Measurements from ENCODE around the gene OPCML. TPM values are rescaled to one million over a fixed set of nuclear protein-coding genes. Genes with fewer than 3 reads are reported as not detected.

OPCML gene
- total RNA-seq, 2 experiments from 2014 or later, result not detected

- H3K27ac Mint-ChIP-seq, result no peak overlapping the region
- no peaks in the 10 kb centered on the region for H3K36me3 Mint-ChIP-seq (ENCODE audit: low read depth)
- no peaks in the 10 kb centered on the region for H3K4me1 Mint-ChIP-seq (ENCODE audit: low read depth)
- no peaks in the 10 kb centered on the region for H3K9me3 Mint-ChIP-seq (ENCODE audit: insufficient read depth)
- ATAC-seq (no peak), DNase-seq (no peak)
- no peak overlapping the region for H3K4me3 Mint-ChIP-seq
- no peaks in the 10 kb centered on the region for H3K27me3 Mint-ChIP-seq (ENCODE audit: low read depth)
- POLR2A ChIA-PET, result no interaction called here
- CTCF ChIA-PET, result no interaction called here
Observed at GRCh38 chr11:133326332-133326731, 206.0 kb downstream of the OPCML start.

- Mint-ChIP-seq H3K4me1 (ENCODE audit: low read depth) (no peaks in the 10 kb centered on the region), H3K27ac (no peak overlapping the region), H3K9me3 (ENCODE audit: insufficient read depth) (no peaks in the 10 kb centered on the region), H3K27me3 (ENCODE audit: low read depth) (no peaks in the 10 kb centered on the region), H3K4me3 (no peak overlapping the region), H3K36me3 (ENCODE audit: low read depth) (no peaks in the 10 kb centered on the region)
- ATAC-seq (no peak), DNase-seq (no peak)
- ChIA-PET CTCF (no interaction called here), POLR2A (no interaction called here)
Observed at GRCh38 chr11:133325711-133326110, 206.6 kb downstream of the OPCML start.

GRCh38 chr11:133323354-133323753 lies 208.9 kb downstream of the OPCML start:
- Mint-ChIP-seq H3K4me1 (ENCODE audit: low read depth) (no peaks in the 10 kb centered on the region), H3K4me3 (no peak overlapping the region), H3K27me3 (ENCODE audit: low read depth) (no peaks in the 10 kb centered on the region), H3K36me3 (ENCODE audit: low read depth) (no peaks in the 10 kb centered on the region), H3K9me3 (ENCODE audit: insufficient read depth) (no peaks in the 10 kb centered on the region), H3K27ac (no peak overlapping the region)
- POLR2A ChIA-PET, result no interaction called here
- ATAC-seq (no peak), DNase-seq (no peak)
- CTCF ChIA-PET, result no interaction called here

- DNase-seq (no peak), ATAC-seq (no peak)
- Mint-ChIP-seq H3K27me3 (ENCODE audit: low read depth) (no peaks in the 10 kb centered on the region), H3K4me1 (ENCODE audit: low read depth) (no peaks in the 10 kb centered on the region), H3K4me3 (no peak overlapping the region), H3K27ac (no peak overlapping the region), H3K36me3 (ENCODE audit: low read depth) (no peaks in the 10 kb centered on the region), H3K9me3 (ENCODE audit: insufficient read depth) (no peaks in the 10 kb centered on the region)
- POLR2A ChIA-PET, result no interaction called here
- CTCF ChIA-PET, result no interaction called here
Observed at GRCh38 chr11:133318221-133318620, 214.1 kb downstream of the OPCML start.

- Mint-ChIP-seq H3K4me3 (no peak overlapping the region), H3K27ac (no peak overlapping the region), H3K36me3 (ENCODE audit: low read depth) (no peaks in the 10 kb centered on the region), H3K9me3 (ENCODE audit: insufficient read depth) (no peaks in the 10 kb centered on the region), H3K4me1 (ENCODE audit: low read depth) (no peaks in the 10 kb centered on the region), H3K27me3 (ENCODE audit: low read depth) (no peaks in the 10 kb centered on the region)
- ChIA-PET POLR2A (no interaction called here), CTCF (no interaction called here)
- ATAC-seq (no peak), DNase-seq (no peak)
Observed at GRCh38 chr11:133311230-133311629, 221.1 kb downstream of the OPCML start.

- H3K9me3 Mint-ChIP-seq (ENCODE audit: insufficient read depth), result no peaks in the 10 kb centered on the region
- no peak overlapping the region for H3K4me3 Mint-ChIP-seq
- CTCF ChIA-PET, result no interaction called here
Observed at GRCh38 chr11:133306019-133306418, 226.3 kb downstream of the OPCML start.

GRCh38 chr11:133305208-133305956 lies 226.9 kb downstream of the OPCML start:
- ATAC-seq, result no peak
- Mint-ChIP-seq H3K27me3 (ENCODE audit: low read depth) (no peaks in the 10 kb centered on the region), H3K4me1 (ENCODE audit: low read depth) (no peaks in the 10 kb centered on the region), H3K27ac (no peak overlapping the region), H3K9me3 (ENCODE audit: insufficient read depth) (no peaks in the 10 kb centered on the region), H3K4me3 (no peak overlapping the region), H3K36me3 (ENCODE audit: low read depth) (no peaks in the 10 kb centered on the region)
- no peak for DNase-seq
- ChIA-PET POLR2A (no interaction called here), CTCF (no interaction called here)

More at GRCh38 chr11:133306019-133306418, 226.3 kb downstream of the OPCML start:
- no peaks in the 10 kb centered on the region for H3K4me1 Mint-ChIP-seq (ENCODE audit: low read depth)
- no peaks in the 10 kb centered on the region for H3K36me3 Mint-ChIP-seq (ENCODE audit: low read depth)
- no peaks in the 10 kb centered on the region for H3K27me3 Mint-ChIP-seq (ENCODE audit: low read depth)
- no peak overlapping the region for H3K27ac Mint-ChIP-seq
- ATAC-seq, result no peak
- POLR2A ChIA-PET, result no interaction called here
- no peak for DNase-seq

- Mint-ChIP-seq H3K36me3 (ENCODE audit: low read depth) (no peaks in the 10 kb centered on the region), H3K27me3 (ENCODE audit: low read depth) (no peaks in the 10 kb centered on the region), H3K4me1 (ENCODE audit: low read depth) (no peaks in the 10 kb centered on the region), H3K4me3 (no peak overlapping the region), H3K27ac (no peak overlapping the region), H3K9me3 (ENCODE audit: insufficient read depth) (no peaks in the 10 kb centered on the region)
- ChIA-PET CTCF (no interaction called here), POLR2A (no interaction called here)
- DNase-seq, result no peak
- no peak for ATAC-seq
Observed at GRCh38 chr11:133303262-133303661, 229.0 kb downstream of the OPCML start.

GRCh38 chr11:133302056-133302455 lies 230.2 kb downstream of the OPCML start:
- Mint-ChIP-seq H3K27me3 (ENCODE audit: low read depth) (no peaks in the 10 kb centered on the region), H3K27ac (no peak overlapping the region), H3K36me3 (ENCODE audit: low read depth) (no peaks in the 10 kb centered on the region), H3K4me3 (no peak overlapping the region), H3K4me1 (ENCODE audit: low read depth) (no peaks in the 10 kb centered on the region), H3K9me3 (ENCODE audit: insufficient read depth) (no peaks in the 10 kb centered on the region)
- CTCF ChIA-PET, result no interaction called here
- POLR2A ChIA-PET, result no interaction called here
- DNase-seq, result no peak
- no peak for ATAC-seq

- H3K27me3 Mint-ChIP-seq (ENCODE audit: low read depth), result no peaks in the 10 kb centered on the region
- no peaks in the 10 kb centered on the region for H3K9me3 Mint-ChIP-seq (ENCODE audit: insufficient read depth)
- DNase-seq (no peak), ATAC-seq (no peak)
- POLR2A ChIA-PET, result no interaction called here
- H3K36me3 Mint-ChIP-seq (ENCODE audit: low read depth), result no peaks in the 10 kb centered on the region
- no peak overlapping the region for H3K4me3 Mint-ChIP-seq
- no peak overlapping the region for H3K27ac Mint-ChIP-seq
- CTCF ChIA-PET, result no interaction called here
- H3K4me1 Mint-ChIP-seq (ENCODE audit: low read depth), result no peaks in the 10 kb centered on the region
Observed at GRCh38 chr11:133300666-133301065, 231.6 kb downstream of the OPCML start.

- POLR2A ChIA-PET, result no interaction called here
- no peak overlapping the region for H3K4me3 Mint-ChIP-seq
- no peaks in the 10 kb centered on the region for H3K4me1 Mint-ChIP-seq (ENCODE audit: low read depth)
- H3K36me3 Mint-ChIP-seq (ENCODE audit: low read depth), result no peaks in the 10 kb centered on the region
- ATAC-seq (no peak), DNase-seq (no peak)
- no peaks in the 10 kb centered on the region for H3K9me3 Mint-ChIP-seq (ENCODE audit: insufficient read depth)
- H3K27ac Mint-ChIP-seq, result no peak overlapping the region
- CTCF ChIA-PET, result no interaction called here
- no peaks in the 10 kb centered on the region for H3K27me3 Mint-ChIP-seq (ENCODE audit: low read depth)
Observed at GRCh38 chr11:133291780-133292179, 240.5 kb downstream of the OPCML start.

GRCh38 chr11:133285359-133285758 lies 246.9 kb downstream of the OPCML start:
- ChIA-PET CTCF (no interaction called here), POLR2A (no interaction called here)
- no peaks in the 10 kb centered on the region for H3K4me1 Mint-ChIP-seq (ENCODE audit: low read depth)
- H3K36me3 Mint-ChIP-seq (ENCODE audit: low read depth), result no peaks in the 10 kb centered on the region
- DNase-seq (no peak), ATAC-seq (no peak)
- no peaks in the 10 kb centered on the region for H3K27me3 Mint-ChIP-seq (ENCODE audit: low read depth)
- no peak overlapping the region for H3K4me3 Mint-ChIP-seq
- no peak overlapping the region for H3K27ac Mint-ChIP-seq
- H3K9me3 Mint-ChIP-seq (ENCODE audit: insufficient read depth), result no peaks in the 10 kb centered on the region

- ChIA-PET POLR2A (no interaction called here), CTCF (no interaction called here)
- H3K4me1 Mint-ChIP-seq (ENCODE audit: low read depth), result no peaks in the 10 kb centered on the region
- DNase-seq (no peak), ATAC-seq (no peak)
- no peaks in the 10 kb centered on the region for H3K27me3 Mint-ChIP-seq (ENCODE audit: low read depth)
- no peak overlapping the region for H3K4me3 Mint-ChIP-seq
- H3K36me3 Mint-ChIP-seq (ENCODE audit: low read depth), result no peaks in the 10 kb centered on the region
- no peak overlapping the region for H3K27ac Mint-ChIP-seq
- no peaks in the 10 kb centered on the region for H3K9me3 Mint-ChIP-seq (ENCODE audit: insufficient read depth)
Observed at GRCh38 chr11:133284156-133284555, 248.1 kb downstream of the OPCML start.

All from activated CD8-positive, alpha-beta T cell treated with anti-CD3 and anti-CD28 coated beads, Interleukin-2, amount 10 ng/mL, durations not matched to agents 7 days and 5 days (primary cell).